ENCODE results near the gene PLEKHA4. TPM values are rescaled to one million over a fixed set of nuclear protein-coding genes. Genes with fewer than 3 reads are reported as not detected.
"Not testable (repeated sequence)": the region's sequence is repeated elsewhere in the genome, so short reads cannot be mapped to it uniquely, and the experiment has no call there.

The PLEKHA4 gene
- total RNA-seq, 4 donors from 2014 or later = 2.6 to 34.4 (median 10.3) TPM

- Histone ChIP-seq H3K9me3 (no peaks in the 10 kb centered on the region), H3K27me3 (no peaks in the 10 kb centered on the region), H3K27ac (no peak overlapping the region), H3K36me3 (no peaks in the 10 kb centered on the region), H3K4me1 (no peaks in the 10 kb centered on the region), H3K4me3 (no peak overlapping the region)
- intact Hi-C loops (cut with DNase I; ENCODE audit: low total_unique reads) (no loop called here), in situ Hi-C loops (cut with MboI; ENCODE audit: low pct_ligation_motif_present in 1 of 4, low pct_unique_long_range_greater_than_20kb in 1 of 4, low sequenced_read_pairs in 3 of 4) (loop anchor here in 1 of 4 donors (25.0 kb wide), 1 partner anchor 105 kb away; the partner anchor contains the start of genes BAX and FTL)
- DNase-seq = no peak
- WGBS, 2 donors (ENCODE audit: low coverage in 1 of 2) = 96 to 100% methylated on average over 2 to 6 of the region's 6 CpGs
- TF ChIP-seq EP300 (IDR thresholded peaks at IDR 0.05; ENCODE audit: low read depth) (no peak), POLR2AphosphoS5 (IDR thresholded peaks at IDR 0.05) (no peak), POLR2A (IDR thresholded peaks at IDR 0.05) (no peak)
- TF ChIP-seq, protein P1, sequence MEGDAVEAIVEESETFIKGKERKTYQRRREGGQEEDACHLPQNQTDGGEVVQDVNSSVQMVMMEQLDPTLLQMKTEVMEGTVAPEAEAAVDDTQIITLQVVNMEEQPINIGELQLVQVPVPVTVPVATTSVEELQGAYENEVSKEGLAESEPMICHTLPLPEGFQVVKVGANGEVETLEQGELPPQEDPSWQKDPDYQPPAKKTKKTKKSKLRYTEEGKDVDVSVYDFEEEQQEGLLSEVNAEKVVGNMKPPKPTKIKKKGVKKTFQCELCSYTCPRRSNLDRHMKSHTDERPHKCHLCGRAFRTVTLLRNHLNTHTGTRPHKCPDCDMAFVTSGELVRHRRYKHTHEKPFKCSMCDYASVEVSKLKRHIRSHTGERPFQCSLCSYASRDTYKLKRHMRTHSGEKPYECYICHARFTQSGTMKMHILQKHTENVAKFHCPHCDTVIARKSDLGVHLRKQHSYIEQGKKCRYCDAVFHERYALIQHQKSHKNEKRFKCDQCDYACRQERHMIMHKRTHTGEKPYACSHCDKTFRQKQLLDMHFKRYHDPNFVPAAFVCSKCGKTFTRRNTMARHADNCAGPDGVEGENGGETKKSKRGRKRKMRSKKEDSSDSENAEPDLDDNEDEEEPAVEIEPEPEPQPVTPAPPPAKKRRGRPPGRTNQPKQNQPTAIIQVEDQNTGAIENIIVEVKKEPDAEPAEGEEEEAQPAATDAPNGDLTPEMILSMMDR (IDR thresholded peaks at IDR 0.05) = no peak
Measured at GRCh38 chr19:48856921-48857320, 11.5 kb downstream of the PLEKHA4 start.

- H3K9me3 ChIP-seq = no peaks in the 10 kb centered on the region
- no peak for DNase-seq
- no peaks in the 10 kb centered on the region for H3K4me1 ChIP-seq
- intact Hi-C loops (cut with DNase I; ENCODE audit: low total_unique reads) (no loop called here), in situ Hi-C loops (cut with MboI; ENCODE audit: low pct_ligation_motif_present in 1 of 4, low pct_unique_long_range_greater_than_20kb in 1 of 4, low sequenced_read_pairs in 3 of 4) (loop anchor here in 1 of 4 donors (25.0 kb wide), 1 partner anchor 108 kb away; the partner anchor contains the start of genes BAX and FTL)
- H3K4me3 ChIP-seq = no peak overlapping the region
- H3K27ac ChIP-seq = no peak overlapping the region
- TF ChIP-seq POLR2A (IDR thresholded peaks at IDR 0.05) = no peak
- no peak for TF ChIP-seq POLR2AphosphoS5 (IDR thresholded peaks at IDR 0.05)
- TF ChIP-seq, protein P1 (IDR thresholded peaks at IDR 0.05) = no peak
- no peak for TF ChIP-seq EP300 (IDR thresholded peaks at IDR 0.05; ENCODE audit: low read depth)
- WGBS, 2 donors (ENCODE audit: low coverage in 1 of 2) = 91 to 100% methylated on average over 1 to 7 of the region's 7 CpGs
- H3K36me3 ChIP-seq = no peaks in the 10 kb centered on the region
- no peaks in the 10 kb centered on the region for H3K27me3 ChIP-seq
Measured at GRCh38 chr19:48854103-48854502, 14.3 kb downstream of the PLEKHA4 start.

- intact Hi-C loops (cut with DNase I; ENCODE audit: low total_unique reads) (no loop called here), in situ Hi-C loops (cut with MboI; ENCODE audit: low pct_ligation_motif_present in 1 of 4, low pct_unique_long_range_greater_than_20kb in 1 of 4, low sequenced_read_pairs in 3 of 4) (loop anchor here in 1 of 4 donors (25.0 kb wide), 1 partner anchor 109 kb away; the partner anchor contains the start of genes BAX and FTL)
- no peaks in the 10 kb centered on the region for H3K27me3 ChIP-seq
- WGBS, 2 donors (ENCODE audit: low coverage in 1 of 2) = 90% methylated on average over 7 of the region's 8 CpGs; no CpG with 5 or more reads in 1 of the 2 donors
- H3K9me3 ChIP-seq = no peaks in the 10 kb centered on the region
- H3K27ac ChIP-seq = no peak overlapping the region
- H3K4me1 ChIP-seq = no peaks in the 10 kb centered on the region
- H3K36me3 ChIP-seq = no peaks in the 10 kb centered on the region
- TF ChIP-seq EP300 (IDR thresholded peaks at IDR 0.05; ENCODE audit: low read depth) (no peak), POLR2A (IDR thresholded peaks at IDR 0.05) (no peak), POLR2AphosphoS5 (IDR thresholded peaks at IDR 0.05) (no peak)
- TF ChIP-seq, protein P1 (IDR thresholded peaks at IDR 0.05) = no peak
- no peak for DNase-seq
- H3K4me3 ChIP-seq = no peak overlapping the region
Measured at GRCh38 chr19:48853483-48853882, 14.9 kb downstream of the PLEKHA4 start.

DNA sequence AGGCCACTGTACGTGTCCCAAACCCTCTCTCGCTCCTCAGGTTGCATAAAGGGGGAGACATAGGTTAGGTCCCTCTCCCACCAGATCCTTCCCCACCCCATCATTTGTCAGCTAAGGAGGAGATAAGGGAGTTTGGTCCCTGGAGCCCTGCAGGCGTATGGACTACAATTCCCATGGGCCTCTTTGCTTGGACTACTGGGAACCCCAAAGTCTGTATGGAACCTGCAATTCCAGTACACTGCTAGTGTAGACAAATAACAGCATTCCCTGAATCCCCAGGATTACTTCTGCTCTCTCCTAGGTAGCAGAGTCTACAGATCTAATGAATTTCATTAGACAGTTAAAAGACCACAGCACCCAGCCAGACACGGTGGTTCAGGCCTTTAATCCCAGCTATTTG lies 16.1 kb downstream of the PLEKHA4 start:
- Histone ChIP-seq H3K9me3 (no peaks in the 10 kb centered on the region), H3K36me3 (no peaks in the 10 kb centered on the region), H3K27me3 (no peaks in the 10 kb centered on the region), H3K4me1 (no peaks in the 10 kb centered on the region), H3K27ac (no peak overlapping the region), H3K4me3 (no peak overlapping the region)
- in situ Hi-C loops (cut with MboI; ENCODE audit: low pct_ligation_motif_present in 1 of 4, low pct_unique_long_range_greater_than_20kb in 1 of 4, low sequenced_read_pairs in 3 of 4) = loop anchor here in 1 of 4 donors (25.0 kb wide), 1 partner anchor 110 kb away; the partner anchor contains the start of genes BAX and FTL
- no peak for TF ChIP-seq POLR2A (IDR thresholded peaks at IDR 0.05)
- no peak for TF ChIP-seq EP300 (IDR thresholded peaks at IDR 0.05; ENCODE audit: low read depth)
- TF ChIP-seq, protein P1 (IDR thresholded peaks at IDR 0.05) = no peak
- WGBS, 2 donors (ENCODE audit: low coverage in 1 of 2) = 96% methylated on average over 4 of the region's 4 CpGs; no CpG with 5 or more reads in 1 of the 2 donors
- intact Hi-C loops (cut with DNase I; ENCODE audit: low total_unique reads) = no loop called here
- DNase-seq = no peak

DNA sequence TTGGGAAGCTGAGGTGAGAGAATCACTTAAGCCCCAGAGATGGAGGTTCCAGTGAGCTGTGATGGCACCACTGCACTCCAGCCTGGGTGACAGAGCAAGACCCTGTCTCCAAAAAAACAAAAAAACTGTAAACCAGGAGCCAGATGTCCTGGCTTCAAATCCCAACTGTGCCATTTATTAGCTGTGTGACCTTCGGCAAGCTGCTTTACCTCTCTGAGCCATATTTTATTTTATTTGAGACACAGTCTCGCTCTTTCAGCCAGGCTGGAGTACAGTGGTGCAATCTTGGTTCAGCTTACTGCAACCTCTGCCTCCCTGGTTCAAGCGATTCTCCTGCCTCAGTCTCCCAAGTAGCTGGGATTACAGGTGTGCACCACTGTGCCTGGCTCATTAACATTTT lies 21.8 kb downstream of the PLEKHA4 start:
- H3K9me3 ChIP-seq; intact Hi-C loops (cut with DNase I; ENCODE audit: low total_unique reads); in situ Hi-C loops (cut with MboI; ENCODE audit: low pct_ligation_motif_present in 1 of 4, low pct_unique_long_range_greater_than_20kb in 1 of 4, low sequenced_read_pairs in 3 of 4); H3K27ac ChIP-seq; H3K27me3 ChIP-seq; H3K4me3 ChIP-seq; H3K36me3 ChIP-seq; DNase-seq; H3K4me1 ChIP-seq: not testable (repeated sequence)
- WGBS, 2 donors (ENCODE audit: low coverage in 1 of 2) = 92% methylated on average over 3 of the region's 3 CpGs; no CpG with 5 or more reads in 1 of the 2 donors

Measured in transverse colon (tissue), 4 donors.